ENCODE data around the gene PPP4R3B. TPM values are rescaled to one million over a fixed set of nuclear protein-coding genes. Genes with fewer than 3 reads are reported as not detected.
A peak's percentile ranks its signal among the peaks of the same experiment; 100 is the strongest.

Gene PPP4R3B
- total and polyA plus RNA-seq, 2 of the 13 experiments (the other 11 are each of a cell fraction or from before 2014, with no cell fraction given) = 24.2 to 53.0 TPM

DNA sequence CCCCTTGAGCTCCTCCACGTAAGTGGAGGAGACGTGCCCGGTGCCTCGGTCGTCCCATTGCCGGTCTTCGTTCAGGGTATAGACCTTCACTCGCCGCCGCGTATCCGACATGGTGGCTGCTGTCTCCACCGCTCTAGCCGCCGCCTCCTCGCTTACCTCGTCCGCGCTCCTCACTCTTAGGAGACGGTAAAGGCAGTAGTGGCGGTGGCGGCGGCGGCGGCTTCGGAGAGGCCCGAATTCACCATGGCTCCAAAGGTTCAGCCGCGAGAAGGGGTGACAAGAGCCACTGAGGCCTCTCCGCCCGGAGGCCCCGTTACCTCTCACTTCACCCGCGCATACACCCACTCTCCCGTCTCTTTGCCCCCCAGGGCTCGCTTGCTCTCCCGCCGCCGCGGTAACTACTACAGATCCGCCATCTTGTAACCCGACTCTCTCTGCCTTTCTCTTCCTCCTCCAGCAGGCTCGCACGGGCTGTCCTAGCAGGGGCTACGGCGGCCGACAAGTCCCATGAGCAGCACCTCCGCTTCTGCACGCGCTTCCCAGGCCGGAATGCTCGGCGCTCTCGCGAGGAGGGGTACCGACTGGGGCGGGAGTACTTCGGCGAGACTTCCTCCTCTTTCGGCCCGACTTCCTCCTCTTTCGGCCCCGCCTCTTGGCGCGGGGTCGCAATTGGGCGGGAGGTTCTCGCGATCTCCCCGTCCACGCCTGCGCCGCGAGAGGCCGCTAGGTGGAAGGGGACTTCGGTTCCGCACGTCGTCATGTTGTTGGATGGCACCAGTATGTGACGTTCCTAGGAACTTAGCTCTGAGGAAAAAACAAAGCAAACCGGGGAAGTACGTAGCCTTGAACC lies at the start of gene PPP4R3B (continued):
- TF ChIP-seq ZZZ3 (CRISPR knock-in tag; IDR thresholded peaks at IDR 0.05; ENCODE audit: borderline replicate concordance) = peak; percentile 99; the same call in 1 of the 2 replicates
- TF ChIP-seq, protein P1, sequence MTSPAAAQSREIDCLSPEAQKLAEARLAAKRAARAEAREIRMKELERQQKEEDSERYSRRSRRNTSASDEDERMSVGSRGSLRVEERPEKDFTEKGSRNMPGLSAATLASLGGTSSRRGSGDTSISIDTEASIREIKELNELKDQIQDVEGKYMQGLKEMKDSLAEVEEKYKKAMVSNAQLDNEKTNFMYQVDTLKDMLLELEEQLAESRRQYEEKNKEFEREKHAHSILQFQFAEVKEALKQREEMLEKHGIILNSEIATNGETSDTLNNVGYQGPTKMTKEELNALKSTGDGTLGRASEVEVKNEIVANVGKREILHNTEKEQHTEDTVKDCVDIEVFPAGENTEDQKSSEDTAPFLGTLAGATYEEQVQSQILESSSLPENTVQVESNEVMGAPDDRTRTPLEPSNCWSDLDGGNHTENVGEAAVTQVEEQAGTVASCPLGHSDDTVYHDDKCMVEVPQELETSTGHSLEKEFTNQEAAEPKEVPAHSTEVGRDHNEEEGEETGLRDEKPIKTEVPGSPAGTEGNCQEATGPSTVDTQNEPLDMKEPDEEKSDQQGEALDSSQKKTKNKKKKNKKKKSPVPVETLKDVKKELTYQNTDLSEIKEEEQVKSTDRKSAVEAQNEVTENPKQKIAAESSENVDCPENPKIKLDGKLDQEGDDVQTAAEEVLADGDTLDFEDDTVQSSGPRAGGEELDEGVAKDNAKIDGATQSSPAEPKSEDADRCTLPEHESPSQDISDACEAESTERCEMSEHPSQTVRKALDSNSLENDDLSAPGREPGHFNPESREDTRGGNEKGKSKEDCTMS (CRISPR knock-in tag; conservative IDR thresholded peaks at IDR 0.05) = 0 out of 2 replicates have a peak, but pooled peaks have one; percentile 13
- TF ChIP-seq, protein P2, sequence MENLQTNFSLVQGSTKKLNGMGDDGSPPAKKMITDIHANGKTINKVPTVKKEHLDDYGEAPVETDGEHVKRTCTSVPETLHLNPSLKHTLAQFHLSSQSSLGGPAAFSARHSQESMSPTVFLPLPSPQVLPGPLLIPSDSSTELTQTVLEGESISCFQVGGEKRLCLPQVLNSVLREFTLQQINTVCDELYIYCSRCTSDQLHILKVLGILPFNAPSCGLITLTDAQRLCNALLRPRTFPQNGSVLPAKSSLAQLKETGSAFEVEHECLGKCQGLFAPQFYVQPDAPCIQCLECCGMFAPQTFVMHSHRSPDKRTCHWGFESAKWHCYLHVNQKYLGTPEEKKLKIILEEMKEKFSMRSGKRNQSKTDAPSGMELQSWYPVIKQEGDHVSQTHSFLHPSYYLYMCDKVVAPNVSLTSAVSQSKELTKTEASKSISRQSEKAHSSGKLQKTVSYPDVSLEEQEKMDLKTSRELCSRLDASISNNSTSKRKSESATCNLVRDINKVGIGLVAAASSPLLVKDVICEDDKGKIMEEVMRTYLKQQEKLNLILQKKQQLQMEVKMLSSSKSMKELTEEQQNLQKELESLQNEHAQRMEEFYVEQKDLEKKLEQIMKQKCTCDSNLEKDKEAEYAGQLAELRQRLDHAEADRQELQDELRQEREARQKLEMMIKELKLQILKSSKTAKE (CRISPR knock-in tag; IDR thresholded peaks at IDR 0.05; ENCODE audit: borderline replicate concordance) = peak; percentile 77
- TF ChIP-seq, protein P3, sequence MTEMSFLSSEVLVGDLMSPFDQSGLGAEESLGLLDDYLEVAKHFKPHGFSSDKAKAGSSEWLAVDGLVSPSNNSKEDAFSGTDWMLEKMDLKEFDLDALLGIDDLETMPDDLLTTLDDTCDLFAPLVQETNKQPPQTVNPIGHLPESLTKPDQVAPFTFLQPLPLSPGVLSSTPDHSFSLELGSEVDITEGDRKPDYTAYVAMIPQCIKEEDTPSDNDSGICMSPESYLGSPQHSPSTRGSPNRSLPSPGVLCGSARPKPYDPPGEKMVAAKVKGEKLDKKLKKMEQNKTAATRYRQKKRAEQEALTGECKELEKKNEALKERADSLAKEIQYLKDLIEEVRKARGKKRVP (CRISPR knock-in tag; IDR thresholded peaks at IDR 0.05) = peak in 1 of 2 experiments; percentile 85; a peak in 2 of 4 replicates
- TF ChIP-seq ARHGAP35 (CRISPR knock-in tag; IDR thresholded peaks at IDR 0.05; ENCODE audit: borderline replicate concordance) = peak; percentile 73; the same call in 1 of the 2 replicates
- 0 out of 2 replicates have a peak, but pooled peaks have one; percentile 23 for TF ChIP-seq ONECUT2 (CRISPR knock-in tag; IDR thresholded peaks at IDR 0.05)
- TF ChIP-seq, protein P4, sequence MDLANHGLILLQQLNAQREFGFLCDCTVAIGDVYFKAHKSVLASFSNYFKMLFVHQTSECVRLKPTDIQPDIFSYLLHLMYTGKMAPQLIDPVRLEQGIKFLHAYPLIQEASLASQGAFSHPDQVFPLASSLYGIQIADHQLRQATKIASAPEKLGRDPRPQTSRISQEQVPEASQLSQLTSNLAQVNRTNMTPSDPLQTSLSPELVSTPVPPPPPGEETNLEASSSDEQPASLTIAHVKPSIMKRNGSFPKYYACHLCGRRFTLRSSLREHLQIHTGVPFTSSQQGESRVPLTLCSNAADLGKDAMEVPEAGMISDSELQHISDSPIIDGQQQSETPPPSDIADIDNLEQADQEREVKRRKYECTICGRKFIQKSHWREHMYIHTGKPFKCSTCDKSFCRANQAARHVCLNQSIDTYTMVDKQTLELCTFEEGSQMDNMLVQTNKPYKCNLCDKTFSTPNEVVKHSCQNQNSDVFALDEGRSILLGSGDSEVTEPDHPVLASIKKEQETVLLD (CRISPR knock-in tag; IDR thresholded peaks at IDR 0.05; ENCODE audit: low read depth) = peak; percentile 92
- TF ChIP-seq ZNF33A (CRISPR knock-in tag; IDR thresholded peaks at IDR 0.05; ENCODE audit: borderline replicate concordance) = no peak
- TF ChIP-seq ZNF326 (CRISPR knock-in tag; IDR thresholded peaks at IDR 0.05; ENCODE audit: borderline replicate concordance) = no peak; the same call in 1 of the 2 replicates
- TF ChIP-seq, protein P5, sequence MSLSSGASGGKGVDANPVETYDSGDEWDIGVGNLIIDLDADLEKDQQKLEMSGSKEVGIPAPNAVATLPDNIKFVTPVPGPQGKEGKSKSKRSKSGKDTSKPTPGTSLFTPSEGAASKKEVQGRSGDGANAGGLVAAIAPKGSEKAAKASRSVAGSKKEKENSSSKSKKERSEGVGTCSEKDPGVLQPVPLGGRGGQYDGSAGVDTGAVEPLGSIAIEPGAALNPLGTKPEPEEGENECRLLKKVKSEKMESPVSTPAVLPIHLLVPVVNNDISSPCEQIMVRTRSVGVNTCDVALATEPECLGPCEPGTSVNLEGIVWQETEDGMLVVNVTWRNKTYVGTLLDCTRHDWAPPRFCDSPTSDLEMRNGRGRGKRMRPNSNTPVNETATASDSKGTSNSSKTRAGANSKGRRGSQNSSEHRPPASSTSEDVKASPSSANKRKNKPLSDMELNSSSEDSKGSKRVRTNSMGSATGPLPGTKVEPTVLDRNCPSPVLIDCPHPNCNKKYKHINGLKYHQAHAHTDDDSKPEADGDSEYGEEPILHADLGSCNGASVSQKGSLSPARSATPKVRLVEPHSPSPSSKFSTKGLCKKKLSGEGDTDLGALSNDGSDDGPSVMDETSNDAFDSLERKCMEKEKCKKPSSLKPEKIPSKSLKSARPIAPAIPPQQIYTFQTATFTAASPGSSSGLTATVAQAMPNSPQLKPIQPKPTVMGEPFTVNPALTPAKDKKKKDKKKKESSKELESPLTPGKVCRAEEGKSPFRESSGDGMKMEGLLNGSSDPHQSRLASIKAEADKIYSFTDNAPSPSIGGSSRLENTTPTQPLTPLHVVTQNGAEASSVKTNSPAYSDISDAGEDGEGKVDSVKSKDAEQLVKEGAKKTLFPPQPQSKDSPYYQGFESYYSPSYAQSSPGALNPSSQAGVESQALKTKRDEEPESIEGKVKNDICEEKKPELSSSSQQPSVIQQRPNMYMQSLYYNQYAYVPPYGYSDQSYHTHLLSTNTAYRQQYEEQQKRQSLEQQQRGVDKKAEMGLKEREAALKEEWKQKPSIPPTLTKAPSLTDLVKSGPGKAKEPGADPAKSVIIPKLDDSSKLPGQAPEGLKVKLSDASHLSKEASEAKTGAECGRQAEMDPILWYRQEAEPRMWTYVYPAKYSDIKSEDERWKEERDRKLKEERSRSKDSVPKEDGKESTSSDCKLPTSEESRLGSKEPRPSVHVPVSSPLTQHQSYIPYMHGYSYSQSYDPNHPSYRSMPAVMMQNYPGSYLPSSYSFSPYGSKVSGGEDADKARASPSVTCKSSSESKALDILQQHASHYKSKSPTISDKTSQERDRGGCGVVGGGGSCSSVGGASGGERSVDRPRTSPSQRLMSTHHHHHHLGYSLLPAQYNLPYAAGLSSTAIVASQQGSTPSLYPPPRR (CRISPR knock-in tag; IDR thresholded peaks at IDR 0.05; ENCODE audit: borderline replicate concordance) = peak; percentile 64
- TF ChIP-seq ZNF12 (CRISPR knock-in tag; IDR thresholded peaks at IDR 0.05) = peak; percentile 73; the same call in 1 of the 2 replicates
- peak; percentile 91; the same call in 1 of the 2 replicates for TF ChIP-seq ZNF441 (CRISPR knock-in tag; IDR thresholded peaks at IDR 0.05; ENCODE audit: borderline replicate concordance)
- peak; percentile 98 for TF ChIP-seq ZNF589 (CRISPR knock-in tag; conservative IDR thresholded peaks at IDR 0.05)
- peak; percentile 94; the same call in 1 of the 2 replicates for TF ChIP-seq NKX3-1 (CRISPR knock-in tag; IDR thresholded peaks at IDR 0.05)
